Subcutaneous abdominal adipose tissue (tissue), 5 donors: ENCODE results near the gene BMP2K.
"Not testable (repeated sequence)": the region's sequence is repeated elsewhere in the genome, so short reads cannot be mapped to it uniquely, and the experiment has no call there.

Experiments
- H3K27ac ChIP-seq: one replicate; pipeline ENCODE4 v1.7.0; 2013; ENCODE audit warnings: low read depth, mild to moderate bottlenecking, inconsistent platforms, low read length, moderate library complexity
- H3K27me3 ChIP-seq, 5 donors: one replicate each; pipeline ENCODE4 v1.7.0; 2013; ENCODE audit warnings: low read length in 5 of 5, inconsistent platforms in 1 of 5; ENCODE audit not compliant: control insufficient read depth in 5 of 5, insufficient read depth in 4 of 5
- H3K36me3 ChIP-seq, 5 donors: one replicate each; pipeline ENCODE4 v1.7.0; 2013; ENCODE audit warnings: low read length in 5 of 5; ENCODE audit not compliant: control insufficient read depth in 5 of 5, insufficient read depth in 5 of 5
- H3K4me1 ChIP-seq, 5 donors: one replicate each; pipeline ENCODE4 v1.7.0; 2013; ENCODE audit warnings: low read length in 5 of 5, mild to moderate bottlenecking in 3 of 5, moderate library complexity in 1 of 5; ENCODE audit not compliant: control insufficient read depth in 5 of 5, insufficient read depth in 5 of 5
- H3K4me3 ChIP-seq, 5 donors: one replicate each; pipeline ENCODE4 v1.7.0; 2013; ENCODE audit warnings: low read length in 5 of 5, low read depth in 1 of 5
- H3K9ac ChIP-seq, 5 donors: one replicate each; pipeline ENCODE4 v1.7.0; 2013; ENCODE audit warnings: low read length in 5 of 5, mild to moderate bottlenecking in 4 of 5, moderate library complexity in 3 of 5
- H3K9me3 ChIP-seq, 5 donors: one replicate each; pipeline ENCODE4 v1.7.0; 2013; ENCODE audit warnings: low read length in 5 of 5; ENCODE audit not compliant: control insufficient read depth in 5 of 5
- donor health status: healthy.
- donor health status: healthy.
- donor health status: healthy.
- donor health status: healthy.
- donor health status: healthy.

Gene BMP2K

GRCh38 chr4:78846258-78846657, 70.1 kb downstream of the BMP2K start:
- no peak overlapping the region for H3K4me3 ChIP-seq
- H3K4me1 ChIP-seq: peaks cover 0 to 7% (median 0%) of the 10 kb centered on the region in 5 donors

DNA sequence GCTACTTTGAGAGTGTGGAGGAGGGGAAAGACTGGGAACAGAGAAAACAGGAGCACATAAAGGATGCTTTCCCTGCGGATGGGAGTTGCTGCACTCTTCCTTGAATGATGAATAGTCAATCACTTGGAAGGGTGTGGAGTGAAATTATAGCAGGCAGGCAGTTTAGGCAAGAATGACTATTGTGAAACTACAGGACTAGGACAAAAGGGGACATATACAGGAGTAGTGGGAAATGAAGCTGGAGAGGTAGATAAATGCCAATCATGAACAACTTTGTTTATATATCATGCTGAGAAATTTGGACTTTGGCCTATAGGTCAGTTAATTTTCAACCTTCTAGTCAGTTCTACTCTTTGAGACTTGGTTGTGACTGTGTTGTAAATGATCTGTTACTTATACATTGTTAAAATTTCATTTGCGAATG, 86.2 kb downstream of the BMP2K start:
- H3K27me3 ChIP-seq: no peaks in the 10 kb centered on the region
- no peaks in the 10 kb centered on the region for H3K9me3 ChIP-seq
- peaks cover 0 to 26% (median 4%) of the 10 kb centered on the region in 5 donors for H3K36me3 ChIP-seq
- H3K4me1 ChIP-seq: no peaks in the 10 kb centered on the region
- H3K4me3 ChIP-seq: no peak overlapping the region
- H3K9ac ChIP-seq: no peak overlapping the region
- no peak overlapping the region for H3K27ac ChIP-seq

More at GRCh38 chr4:78846258-78846657, 70.1 kb downstream of the BMP2K start:
- no peak overlapping the region for H3K9ac ChIP-seq
- peaks cover 0 to 11% (median 9%) of the 10 kb centered on the region in 5 donors for H3K36me3 ChIP-seq
- H3K27me3 ChIP-seq: no peaks in the 10 kb centered on the region
- H3K9me3 ChIP-seq: no peaks in the 10 kb centered on the region
- H3K27ac ChIP-seq: no peak overlapping the region

GRCh38 chr4:78863254-78863869, 87.2 kb downstream of the BMP2K start:
- Histone ChIP-seq H3K4me1 (no peaks in the 10 kb centered on the region), H3K27ac (no peak overlapping the region), H3K9ac (no peak overlapping the region), H3K36me3 (peaks cover 0 to 31% (median 8%) of the 10 kb centered on the region in 5 donors), H3K27me3 (no peaks in the 10 kb centered on the region), H3K4me3 (no peak overlapping the region), H3K9me3 (no peaks in the 10 kb centered on the region)

- no peak overlapping the region for H3K4me3 ChIP-seq
- H3K27me3 ChIP-seq: no peaks in the 10 kb centered on the region
- peaks cover 0 to 36% (median 9%) of the 10 kb centered on the region in 5 donors for H3K36me3 ChIP-seq
- no peaks in the 10 kb centered on the region for H3K9me3 ChIP-seq
- no peak overlapping the region for H3K9ac ChIP-seq
- no peak overlapping the region for H3K27ac ChIP-seq
- H3K4me1 ChIP-seq: no peaks in the 10 kb centered on the region
Observed at GRCh38 chr4:78863991-78864390, 87.8 kb downstream of the BMP2K start.

DNA sequence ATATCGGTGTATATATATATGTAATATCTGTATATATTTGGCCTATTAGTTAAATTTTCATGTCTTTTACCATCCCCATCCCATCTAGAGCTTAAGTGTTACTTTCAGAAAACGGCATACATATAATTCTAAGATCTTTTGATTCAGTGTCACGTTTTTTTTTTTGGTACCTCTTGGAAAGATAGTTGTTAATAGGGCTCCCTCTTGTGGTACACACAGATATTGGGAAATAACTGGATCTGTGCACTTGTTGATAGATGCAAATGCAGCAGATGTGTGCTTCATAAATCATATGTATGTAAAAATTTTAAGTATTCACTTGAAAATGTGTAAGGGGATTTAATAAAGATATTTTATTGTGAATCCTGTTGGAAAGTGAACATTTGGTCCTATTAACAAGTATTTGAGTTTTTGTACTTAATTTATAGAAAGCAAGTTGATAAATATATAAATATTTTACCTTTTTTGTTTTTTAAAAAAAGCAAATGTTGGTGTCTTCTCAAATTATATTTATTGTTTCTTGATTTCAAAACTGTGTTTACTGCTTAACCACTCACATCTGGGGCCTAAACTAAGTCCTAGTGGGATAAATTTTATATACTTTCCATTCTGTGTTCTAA, 88.4 kb downstream of the BMP2K start:
- Histone ChIP-seq H3K9ac (no peak overlapping the region), H3K9me3 (no peaks in the 10 kb centered on the region), H3K27ac (no peak overlapping the region), H3K4me1 (no peaks in the 10 kb centered on the region), H3K27me3 (no peaks in the 10 kb centered on the region), H3K4me3 (no peak overlapping the region), H3K36me3 (peaks cover 0 to 36% (median 9%) of the 10 kb centered on the region in 5 donors)

GRCh38 chr4:78865451-78865850, 89.3 kb downstream of the BMP2K start:
- Histone ChIP-seq H3K9ac (no peak overlapping the region), H3K27ac (no peak overlapping the region), H3K4me3 (no peak overlapping the region), H3K36me3 (peaks cover 0 to 30% (median 9%) of the 10 kb centered on the region in 5 donors), H3K9me3 (no peaks in the 10 kb centered on the region), H3K27me3 (no peaks in the 10 kb centered on the region), H3K4me1 (no peaks in the 10 kb centered on the region)

DNA sequence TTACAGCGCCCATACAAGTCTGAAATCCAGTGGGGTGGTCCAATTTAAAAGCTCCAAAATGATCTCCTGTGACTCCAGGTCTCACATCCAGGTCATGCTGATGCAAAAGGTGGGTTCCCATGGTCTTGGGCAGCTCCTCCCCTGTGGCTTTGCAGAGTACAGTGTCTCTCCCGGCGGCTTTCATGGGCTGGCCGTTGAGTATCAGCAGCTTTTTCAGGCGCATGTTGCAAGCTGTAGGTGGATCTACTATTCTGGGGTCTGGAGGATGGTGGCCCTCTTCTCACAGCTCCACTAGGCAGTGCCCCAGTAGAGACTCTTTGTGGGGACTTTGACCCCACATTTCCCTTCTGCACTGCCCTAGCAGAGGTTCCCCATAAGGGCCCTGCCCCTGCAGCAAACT, 92.6 kb downstream of the BMP2K start:
- H3K27ac ChIP-seq, H3K4me1 ChIP-seq, H3K27me3 ChIP-seq, H3K9ac ChIP-seq, H3K4me3 ChIP-seq, H3K9me3 ChIP-seq: not testable (repeated sequence)
- peaks cover 20 to 56% (median 36%) of the 10 kb centered on the region in 5 donors for H3K36me3 ChIP-seq

DNA sequence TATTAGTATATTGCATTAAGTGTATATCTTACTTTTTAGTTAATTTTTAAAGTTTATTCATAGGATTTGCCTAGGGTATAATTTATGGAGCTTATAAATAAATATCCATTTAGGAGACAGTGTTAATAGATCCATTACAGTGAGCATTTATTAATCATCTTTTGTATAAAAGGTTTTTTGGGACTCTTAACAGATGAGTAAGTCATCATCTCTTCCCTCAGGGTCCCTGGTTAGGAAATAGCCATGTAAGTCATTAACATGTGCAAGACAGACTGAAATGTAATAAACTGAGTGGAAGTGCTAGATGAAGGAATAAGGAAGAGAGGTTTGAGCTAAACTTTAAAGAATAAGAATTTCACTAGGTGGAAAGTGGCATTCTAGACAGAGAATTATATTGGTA, 93.9 kb downstream of the BMP2K start:
- Histone ChIP-seq H3K9me3 (no peaks in the 10 kb centered on the region), H3K27ac (no peak overlapping the region), H3K36me3 (peaks cover 22 to 69% (median 39%) of the 10 kb centered on the region in 5 donors), H3K27me3 (no peaks in the 10 kb centered on the region), H3K9ac (no peak overlapping the region), H3K4me1 (no peaks in the 10 kb centered on the region), H3K4me3 (no peak overlapping the region)

DNA sequence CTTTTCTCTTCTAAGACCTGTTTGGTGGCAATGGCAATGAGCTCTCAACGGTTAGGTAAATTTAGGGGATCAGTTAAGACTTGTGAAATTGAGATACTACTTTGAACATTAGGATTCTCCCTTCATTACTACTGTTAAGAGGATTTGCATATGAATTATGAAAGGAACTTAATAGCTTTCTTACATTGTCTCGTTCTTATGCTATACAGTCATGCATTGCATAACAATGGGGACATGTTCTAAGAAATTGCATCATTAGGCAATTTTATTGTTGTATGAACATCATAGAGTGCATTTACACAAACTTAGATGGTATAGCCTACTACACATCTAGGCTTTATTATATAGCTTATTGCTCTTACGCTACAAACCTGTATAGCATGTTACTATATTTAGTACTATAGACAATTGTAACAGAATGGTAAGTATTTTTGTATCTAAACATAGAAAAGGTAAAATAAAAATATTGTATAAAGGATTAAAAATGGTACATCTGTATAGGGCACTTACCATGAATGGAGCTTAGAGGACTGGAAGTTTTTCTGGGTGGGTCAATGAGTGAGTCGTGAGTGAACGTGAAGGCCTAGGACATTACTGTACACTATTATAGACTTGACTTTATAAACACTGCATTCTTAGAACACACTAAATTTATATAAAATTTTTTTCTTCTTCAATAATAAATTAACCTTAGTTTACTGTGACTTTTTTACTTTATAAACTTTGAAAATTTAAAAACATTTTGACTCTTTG, 100.6 kb downstream of the BMP2K start:
- Histone ChIP-seq H3K27ac (no peak overlapping the region), H3K4me1 (no peaks in the 10 kb centered on the region), H3K36me3 (peaks cover 22 to 67% (median 34%) of the 10 kb centered on the region in 5 donors), H3K4me3 (no peak overlapping the region), H3K27me3 (no peaks in the 10 kb centered on the region), H3K9ac (no peak overlapping the region), H3K9me3 (no peaks in the 10 kb centered on the region)

DNA sequence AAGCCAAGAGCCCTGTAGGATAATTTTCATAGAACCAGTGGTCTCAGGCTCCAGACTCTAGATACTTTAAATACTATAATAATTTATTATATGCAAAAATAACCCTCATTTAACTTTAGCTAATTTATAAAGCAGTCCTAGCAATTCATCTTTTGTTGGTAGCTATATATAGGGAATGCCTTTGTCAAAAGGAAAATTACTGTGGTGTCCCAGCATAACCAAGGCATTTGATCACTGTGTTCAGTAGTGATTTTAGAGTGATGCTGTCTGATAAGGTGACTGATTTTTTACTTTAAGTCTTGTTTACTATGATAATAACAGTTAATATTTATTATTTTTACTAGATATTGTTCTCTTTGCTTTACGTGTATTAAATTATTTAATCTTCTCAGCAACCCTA, 101.9 kb downstream of the BMP2K start:
- peaks cover 13 to 55% (median 22%) of the 10 kb centered on the region in 5 donors for H3K36me3 ChIP-seq
- no peaks in the 10 kb centered on the region for H3K4me1 ChIP-seq
- H3K4me3 ChIP-seq: no peak overlapping the region
- no peaks in the 10 kb centered on the region for H3K9me3 ChIP-seq
- H3K27ac ChIP-seq: no peak overlapping the region
- no peak overlapping the region for H3K9ac ChIP-seq
- no peaks in the 10 kb centered on the region for H3K27me3 ChIP-seq
